Measurements from ENCODE around the gene ZNF521. TPM values are rescaled to one million over a fixed set of nuclear protein-coding genes. Genes with fewer than 3 reads are reported as not detected.

Gene ZNF521
- total RNA-seq, 2 donors from 2014 or later, result 12.7 to 41.5 TPM

DNA sequence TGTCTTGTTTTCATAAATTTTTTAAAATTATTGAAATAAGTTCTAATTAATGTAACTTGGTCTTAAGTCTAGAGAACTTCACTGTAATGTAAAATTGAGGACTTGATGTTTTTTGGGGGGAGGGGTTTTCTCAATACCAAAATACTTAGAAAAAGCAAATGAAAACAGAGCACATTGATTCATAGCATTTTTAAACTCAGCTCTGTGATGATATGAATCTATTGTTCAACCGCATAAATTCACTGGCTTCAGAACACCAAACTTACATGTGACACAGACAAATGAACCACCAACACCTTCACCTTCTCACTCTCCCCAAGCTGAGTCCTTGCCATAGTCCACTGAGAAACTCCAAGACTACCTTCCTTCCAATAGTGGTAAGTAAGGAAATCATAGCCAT is 108.2 kb downstream of the ZNF521 start:
- 90% methylated on average over 1 of the region's 1 CpG for WGBS

DNA sequence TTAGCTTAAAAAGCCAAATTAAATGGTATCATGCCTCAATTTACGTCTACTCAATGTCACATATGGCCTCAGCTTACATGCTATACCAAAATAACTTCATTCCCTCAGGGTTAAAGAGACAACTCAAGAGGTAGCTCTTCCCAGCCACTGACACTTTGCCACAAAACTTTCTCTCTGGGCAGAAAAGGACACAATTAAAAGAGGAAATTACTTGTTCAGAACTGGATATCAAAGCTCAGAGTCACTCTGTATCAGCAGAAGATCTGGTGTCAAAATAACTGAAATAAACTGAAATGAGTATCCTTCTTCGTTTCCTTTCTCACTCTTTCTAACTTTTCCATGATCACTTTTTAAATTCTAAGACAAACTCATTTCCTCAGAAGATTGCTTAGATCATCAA is 108.7 kb downstream of the ZNF521 start:
- no peaks in the 10 kb centered on the region for H3K9me3 ChIP-seq
- intact Hi-C loops (cut with DNase I), result no loop called here
- H3K4me1 ChIP-seq (replicated peaks), result no peaks in the 10 kb centered on the region
- H3K36me3 ChIP-seq, result no peaks in the 10 kb centered on the region
- DNase-seq (ENCODE audit: low spot score), result no peak
- TF ChIP-seq, protein P1, sequence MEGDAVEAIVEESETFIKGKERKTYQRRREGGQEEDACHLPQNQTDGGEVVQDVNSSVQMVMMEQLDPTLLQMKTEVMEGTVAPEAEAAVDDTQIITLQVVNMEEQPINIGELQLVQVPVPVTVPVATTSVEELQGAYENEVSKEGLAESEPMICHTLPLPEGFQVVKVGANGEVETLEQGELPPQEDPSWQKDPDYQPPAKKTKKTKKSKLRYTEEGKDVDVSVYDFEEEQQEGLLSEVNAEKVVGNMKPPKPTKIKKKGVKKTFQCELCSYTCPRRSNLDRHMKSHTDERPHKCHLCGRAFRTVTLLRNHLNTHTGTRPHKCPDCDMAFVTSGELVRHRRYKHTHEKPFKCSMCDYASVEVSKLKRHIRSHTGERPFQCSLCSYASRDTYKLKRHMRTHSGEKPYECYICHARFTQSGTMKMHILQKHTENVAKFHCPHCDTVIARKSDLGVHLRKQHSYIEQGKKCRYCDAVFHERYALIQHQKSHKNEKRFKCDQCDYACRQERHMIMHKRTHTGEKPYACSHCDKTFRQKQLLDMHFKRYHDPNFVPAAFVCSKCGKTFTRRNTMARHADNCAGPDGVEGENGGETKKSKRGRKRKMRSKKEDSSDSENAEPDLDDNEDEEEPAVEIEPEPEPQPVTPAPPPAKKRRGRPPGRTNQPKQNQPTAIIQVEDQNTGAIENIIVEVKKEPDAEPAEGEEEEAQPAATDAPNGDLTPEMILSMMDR (IDR thresholded peaks at IDR 0.05), result no peak
- TF ChIP-seq POLR2A (IDR thresholded peaks at IDR 0.05) (no peak), POLR2AphosphoS5 (IDR thresholded peaks at IDR 0.05) (no peak)
- no peak overlapping the region for H3K4me3 ChIP-seq
- no peaks in the 10 kb centered on the region for H3K27me3 ChIP-seq (replicated peaks; ENCODE audit: insufficient read depth)
- 86% methylated on average over 2 of the region's 2 CpGs for WGBS
- no peak overlapping the region for H3K27ac ChIP-seq

More for the DNA sequence above, 108.2 kb downstream of the ZNF521 start:
- H3K27ac ChIP-seq, result no peak overlapping the region
- H3K4me3 ChIP-seq, result no peak overlapping the region
- H3K27me3 ChIP-seq (replicated peaks; ENCODE audit: insufficient read depth), result no peaks in the 10 kb centered on the region
- intact Hi-C loops (cut with DNase I), result no loop called here
- H3K9me3 ChIP-seq, result no peaks in the 10 kb centered on the region
- H3K4me1 ChIP-seq (replicated peaks), result no peaks in the 10 kb centered on the region
- no peaks in the 10 kb centered on the region for H3K36me3 ChIP-seq
- TF ChIP-seq POLR2A (IDR thresholded peaks at IDR 0.05) (no peak), POLR2AphosphoS5 (IDR thresholded peaks at IDR 0.05) (no peak)
- TF ChIP-seq, protein P1 (IDR thresholded peaks at IDR 0.05), result no peak
- DNase-seq (ENCODE audit: low spot score), result no peak

DNA sequence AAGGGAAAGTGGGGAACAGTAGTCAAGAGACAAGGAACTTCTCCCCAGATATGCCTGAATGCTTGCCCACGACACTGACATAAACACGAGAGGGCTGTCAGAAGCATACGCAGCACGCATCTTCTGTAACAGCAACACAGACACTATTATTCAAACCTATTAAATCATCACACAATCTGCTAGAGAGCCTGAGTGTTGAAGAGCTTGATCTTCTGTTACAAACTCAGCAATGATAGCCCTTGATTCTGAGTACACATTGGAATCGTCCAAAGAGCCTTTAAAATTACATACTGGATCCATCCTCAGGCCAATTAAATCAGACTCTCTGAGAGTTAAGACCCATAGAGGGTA is 111.6 kb downstream of the ZNF521 start:
- Histone ChIP-seq H3K4me3 (no peak overlapping the region), H3K27me3 (replicated peaks; ENCODE audit: insufficient read depth) (no peaks in the 10 kb centered on the region), H3K36me3 (no peaks in the 10 kb centered on the region), H3K4me1 (replicated peaks) (no peaks in the 10 kb centered on the region), H3K9me3 (no peaks in the 10 kb centered on the region), H3K27ac (no peak overlapping the region)
- intact Hi-C loops (cut with DNase I), result no loop called here
- no peak for DNase-seq (ENCODE audit: low spot score)
- 76% methylated on average over 5 of the region's 5 CpGs for WGBS
- no peak for TF ChIP-seq POLR2A (IDR thresholded peaks at IDR 0.05)
- no peak for TF ChIP-seq POLR2AphosphoS5 (IDR thresholded peaks at IDR 0.05)
- TF ChIP-seq, protein P1 (IDR thresholded peaks at IDR 0.05), result no peak

DNA sequence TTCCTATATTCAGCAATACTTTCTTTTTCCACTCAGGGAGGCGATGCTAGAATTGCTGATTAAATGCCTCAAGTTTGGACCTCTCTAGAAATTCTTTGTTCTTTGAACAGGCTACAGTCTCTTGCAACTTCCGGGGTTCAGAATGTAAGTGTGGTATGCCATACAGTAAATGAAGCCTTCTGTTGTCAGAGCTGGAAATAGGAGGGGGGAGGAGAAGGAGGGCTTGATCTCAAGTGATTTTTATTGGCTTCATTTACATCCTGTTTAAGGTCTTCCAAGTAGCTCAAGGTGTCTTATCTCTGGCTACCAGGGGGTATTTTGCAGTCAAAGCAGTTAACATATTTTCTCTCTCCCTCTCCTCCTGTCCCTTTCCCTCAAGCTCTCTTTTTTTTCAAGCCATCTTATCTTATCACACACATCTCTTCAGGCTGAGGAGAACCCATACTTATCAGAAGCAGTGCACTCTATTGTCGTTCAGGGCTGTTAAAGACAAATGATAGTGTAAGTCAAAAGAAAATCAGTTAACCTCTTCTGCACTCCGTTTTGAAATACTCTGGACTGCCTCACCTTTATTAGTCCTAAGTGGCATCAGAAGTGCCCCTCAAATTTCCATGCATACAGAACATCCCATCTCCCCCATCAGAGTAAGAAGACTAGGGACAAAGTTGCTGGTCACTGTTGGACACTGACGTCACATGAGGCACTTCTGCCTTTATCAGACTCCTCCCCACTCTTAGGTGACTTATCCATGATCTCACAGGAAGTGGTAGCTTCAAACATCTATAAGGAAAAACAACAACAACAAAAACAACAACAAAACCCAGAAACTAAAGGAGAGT is 112.2 kb downstream of the ZNF521 start:
- intact Hi-C loops (cut with DNase I), result no loop called here
- no peak overlapping the region for H3K4me3 ChIP-seq
- no peaks in the 10 kb centered on the region for H3K9me3 ChIP-seq
- no peak for DNase-seq (ENCODE audit: low spot score)
- no peaks in the 10 kb centered on the region for H3K4me1 ChIP-seq (replicated peaks)
- TF ChIP-seq, protein P1 (IDR thresholded peaks at IDR 0.05), result no peak
- TF ChIP-seq POLR2AphosphoS5 (IDR thresholded peaks at IDR 0.05) (no peak), POLR2A (IDR thresholded peaks at IDR 0.05) (no peak)
- H3K27me3 ChIP-seq (replicated peaks; ENCODE audit: insufficient read depth), result no peaks in the 10 kb centered on the region
- 61% methylated on average over 5 of the region's 5 CpGs for WGBS
- no peaks in the 10 kb centered on the region for H3K36me3 ChIP-seq
- H3K27ac ChIP-seq, result no peak overlapping the region

DNA sequence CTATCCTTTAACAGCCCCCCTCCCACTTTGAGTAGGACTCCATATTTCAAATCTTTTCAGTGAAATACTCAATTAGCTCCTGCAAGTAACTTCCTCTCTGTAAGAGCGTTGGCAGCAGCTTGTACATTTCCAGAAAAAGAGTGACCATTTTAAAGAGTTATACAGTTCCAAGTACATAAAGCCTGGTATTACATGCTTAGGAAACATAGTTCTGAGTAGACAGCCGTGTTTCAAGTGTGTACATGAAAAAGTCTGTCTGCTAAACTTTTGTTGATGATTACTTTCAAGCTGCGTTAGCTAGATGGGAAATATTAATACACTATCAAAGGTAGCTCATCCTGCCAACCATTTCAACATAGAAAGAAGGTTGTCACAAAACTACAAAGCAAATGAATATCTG is 112.8 kb downstream of the ZNF521 start:
- no peaks in the 10 kb centered on the region for H3K27me3 ChIP-seq (replicated peaks; ENCODE audit: insufficient read depth)
- H3K9me3 ChIP-seq, result no peaks in the 10 kb centered on the region
- no peak for DNase-seq (ENCODE audit: low spot score)
- H3K27ac ChIP-seq, result no peak overlapping the region
- WGBS, result 76% methylated on average over 3 of the region's 3 CpGs
- no peak overlapping the region for H3K4me3 ChIP-seq
- no peak for TF ChIP-seq POLR2A (IDR thresholded peaks at IDR 0.05)
- TF ChIP-seq POLR2AphosphoS5 (IDR thresholded peaks at IDR 0.05), result no peak
- TF ChIP-seq, protein P1 (IDR thresholded peaks at IDR 0.05), result no peak
- H3K36me3 ChIP-seq, result no peaks in the 10 kb centered on the region
- intact Hi-C loops (cut with DNase I), result no loop called here
- H3K4me1 ChIP-seq (replicated peaks), result no peaks in the 10 kb centered on the region
